Measurements from ENCODE around the gene CASKIN2. TPM values are rescaled to one million over a fixed set of nuclear protein-coding genes. Genes with fewer than 3 reads are reported as not detected.

CASKIN2 gene
- total RNA-seq, 1 experiment from 2014 or later, result 37.0 TPM

DNA sequence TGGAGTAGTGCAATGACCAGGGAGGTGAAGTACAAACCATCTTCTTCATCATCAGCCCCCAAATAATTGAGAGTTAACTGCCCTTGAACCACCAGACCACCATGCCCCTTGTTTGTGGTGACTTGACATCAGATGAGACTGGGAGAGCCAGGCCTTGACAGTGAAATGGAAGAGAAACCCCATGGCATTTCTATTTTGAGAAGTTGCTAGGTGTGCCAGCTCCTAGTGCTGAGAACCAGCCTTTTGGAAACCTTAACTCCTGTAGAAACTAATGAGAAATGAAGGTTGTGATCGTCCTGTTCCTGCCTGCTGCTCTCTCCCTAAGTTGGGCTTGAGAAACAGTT lies 56.1 kb downstream of the CASKIN2 start:
- Histone ChIP-seq H4K8ac (replicated peaks; ENCODE audit: insufficient read length, low read depth, low read length) (no peak overlapping the region), H2BK120ac (ENCODE audit: low read depth, low read length, poor library complexity, severe bottlenecking) (no peak overlapping the region), H2BK15ac (ENCODE audit: low read depth, low read length) (no peak overlapping the region), H4K20me1 (ENCODE audit: control insufficient read depth, insufficient read depth, insufficient read length) (no peaks in the 10 kb centered on the region), H3K23me2 (ENCODE audit: insufficient read length, low read depth, low read length, poor library complexity, severe bottlenecking) (peaks cover 13% of the 10 kb centered on the region), H3K14ac (ENCODE audit: insufficient read depth, low read length) (no peak overlapping the region), H2BK20ac (ENCODE audit: low read depth, low read length, poor library complexity, severe bottlenecking) (no peak overlapping the region), H2AK5ac (ENCODE audit: insufficient read length, low read length) (no peak overlapping the region), H3K56ac (ENCODE audit: insufficient read length, low read depth, low read length) (no peak overlapping the region), H3K9ac (ENCODE audit: extremely low read depth, insufficient read length, low read length) (no peak overlapping the region), H3K27me3 (ENCODE audit: insufficient read depth, low read length) (no peaks in the 10 kb centered on the region), H3K9me3 (ENCODE audit: control insufficient read depth, low read depth, low read length) (no peaks in the 10 kb centered on the region), H3K27ac (ENCODE audit: insufficient read length, low read depth, low read length) (no peak overlapping the region), H3K4me2 (ENCODE audit: insufficient read depth, insufficient read length, low read length) (no peak overlapping the region), H3T11ph (ENCODE audit: low read length) (no peak overlapping the region), H3K4ac (ENCODE audit: low read depth, low read length) (no peak overlapping the region), H3K23ac (ENCODE audit: insufficient read length, low read depth, low read length) (no peak overlapping the region), H2BK5ac (ENCODE audit: insufficient read length, low read length) (no peak overlapping the region), H2BK12ac (ENCODE audit: insufficient read length, low read depth, low read length) (no peak overlapping the region), H3K79me1 (ENCODE audit: insufficient read depth, low read depth, low read length, poor library complexity, severe bottlenecking) (no peaks in the 10 kb centered on the region), H2AFZ (ENCODE audit: low read length) (no peak overlapping the region), H3K79me2 (ENCODE audit: insufficient read depth, low read length) (no peaks in the 10 kb centered on the region), H3K18ac (ENCODE audit: insufficient read length, low read depth, low read length) (no peak overlapping the region), H4K5ac (ENCODE audit: insufficient read length, low read depth, low read length) (no peak overlapping the region), H3K4me1 (ENCODE audit: insufficient read depth, low read length) (no peaks in the 10 kb centered on the region; the same call in 1 of the 2 replicates), H4K91ac (ENCODE audit: insufficient read length, low read depth, low read length) (no peak overlapping the region)
- no peak overlapping the region for H3K27ac Mint-ChIP-seq
- DNase-seq, result no peak
- no CpG with 5 or more reads among the region's 1 CpG for WGBS (ENCODE audit: extremely low coverage, insufficient read length, low lambda C conversion rate)
- no peak overlapping the region for H3K4me3 Mint-ChIP-seq
- H3K27me3 Mint-ChIP-seq (ENCODE audit: low read depth), result no peaks in the 10 kb centered on the region
- H3K9me3 Mint-ChIP-seq, result no peaks in the 10 kb centered on the region
- no peaks in the 10 kb centered on the region for H3K36me3 Mint-ChIP-seq (ENCODE audit: insufficient read depth in 1 of 3, low read depth in 3 of 3)
- TF ChIP-seq, protein P1, sequence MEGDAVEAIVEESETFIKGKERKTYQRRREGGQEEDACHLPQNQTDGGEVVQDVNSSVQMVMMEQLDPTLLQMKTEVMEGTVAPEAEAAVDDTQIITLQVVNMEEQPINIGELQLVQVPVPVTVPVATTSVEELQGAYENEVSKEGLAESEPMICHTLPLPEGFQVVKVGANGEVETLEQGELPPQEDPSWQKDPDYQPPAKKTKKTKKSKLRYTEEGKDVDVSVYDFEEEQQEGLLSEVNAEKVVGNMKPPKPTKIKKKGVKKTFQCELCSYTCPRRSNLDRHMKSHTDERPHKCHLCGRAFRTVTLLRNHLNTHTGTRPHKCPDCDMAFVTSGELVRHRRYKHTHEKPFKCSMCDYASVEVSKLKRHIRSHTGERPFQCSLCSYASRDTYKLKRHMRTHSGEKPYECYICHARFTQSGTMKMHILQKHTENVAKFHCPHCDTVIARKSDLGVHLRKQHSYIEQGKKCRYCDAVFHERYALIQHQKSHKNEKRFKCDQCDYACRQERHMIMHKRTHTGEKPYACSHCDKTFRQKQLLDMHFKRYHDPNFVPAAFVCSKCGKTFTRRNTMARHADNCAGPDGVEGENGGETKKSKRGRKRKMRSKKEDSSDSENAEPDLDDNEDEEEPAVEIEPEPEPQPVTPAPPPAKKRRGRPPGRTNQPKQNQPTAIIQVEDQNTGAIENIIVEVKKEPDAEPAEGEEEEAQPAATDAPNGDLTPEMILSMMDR (conservative IDR thresholded peaks at IDR 0.05), result no peak
- peaks cover 21 to 24% of the 10 kb centered on the region in 2 experiments for H3K4me1 Mint-ChIP-seq
